NCI-H1092 treated with DMSO at 0.1 percent for 48 hours (cell line): ENCODE measurements around the gene NR2E3.
A peak's percentile ranks its signal among the peaks of the same experiment; 100 is the strongest.

ENCODE experiments used
- DNase-seq: peaks from one replicate; lab custom pipeline; 2025; lab: John Stamatoyannopoulos, UW

The NR2E3 gene

GRCh38 chr15:71791975-71792374 lies 18.4 kb upstream of the NR2E3 start:
- DNase-seq: no peak

GRCh38 chr15:71792521-71792920 lies 17.8 kb upstream of the NR2E3 start:
- DNase-seq: no peak

- DNase-seq: no peak
These were observed 11.7 kb upstream of the NR2E3 start for GRCh38 chr15:71798641-71799040.

- DNase-seq: no peak
These were observed 10.2 kb upstream of the NR2E3 start for GRCh38 chr15:71800190-71800589.

- DNase-seq: peak; percentile 3
These were observed 9.3 kb upstream of the NR2E3 start for GRCh38 chr15:71800835-71801745.

GRCh38 chr15:71801935-71802655 lies 8.3 kb upstream of the NR2E3 start:
- DNase-seq: no peak

GRCh38 chr15:71802770-71803169 lies 7.6 kb upstream of the NR2E3 start:
- DNase-seq: no peak

GRCh38 chr15:71804226-71804625 lies 6.1 kb upstream of the NR2E3 start:
- DNase-seq: no peak

- no peak for DNase-seq
These were observed 5.5 kb upstream of the NR2E3 start for GRCh38 chr15:71804695-71805470.

GRCh38 chr15:71806452-71806931 lies 3.9 kb upstream of the NR2E3 start:
- DNase-seq: no peak

GRCh38 chr15:71807125-71807629 lies 3.2 kb upstream of the NR2E3 start:
- no peak for DNase-seq

GRCh38 chr15:71807691-71808091 lies 2.7 kb upstream of the NR2E3 start:
- no peak for DNase-seq

- no peak for DNase-seq
These were observed 1.9 kb upstream of the NR2E3 start for GRCh38 chr15:71808311-71809020.

- DNase-seq: no peak
These were observed 1.0 kb upstream of the NR2E3 start for GRCh38 chr15:71809346-71809745.

GRCh38 chr15:71811036-71811736 lies 832 bp downstream of the NR2E3 start:
- no peak for DNase-seq

- DNase-seq: no peak
These were observed 1.7 kb downstream of the NR2E3 start for GRCh38 chr15:71811752-71812735.

- DNase-seq: no peak
These were observed 2.8 kb downstream of the NR2E3 start for GRCh38 chr15:71812966-71813722.

- DNase-seq: no peak
These were observed 3.5 kb downstream of the NR2E3 start for GRCh38 chr15:71813723-71814470.
